H1 (cell line): ENCODE measurements around the gene CCDC197.

Experiments used
- EZH2 ChIP-seq: fragments of 200-600 bp; sonication (generic); IDR thresholded peaks from 2 replicates; pipeline ENCODE4 v1.7.1; 2012; ENCODE audit warnings: low read depth, mild to moderate bottlenecking, moderate library complexity, low read length, inconsistent platforms; ENCODE audit not compliant: severe bottlenecking
- GTF2F1 ChIP-seq: IDR thresholded peaks from 2 replicates; pipeline ENCODE4 v1.6.1; 2012; ENCODE audit warnings: low read depth, low read length, improper control_type of control experiment, borderline replicate concordance
- KDM1A ChIP-seq: fragments of 200-600, 300-600 bp; sonication (generic); IDR thresholded peaks from 2 replicates; pipeline ENCODE4 v1.7.1; 2016; ENCODE audit warnings: mild to moderate bottlenecking, low read length, borderline replicate concordance
- POLR2A ChIP-seq, 2 experiments: IDR thresholded peaks; 1 replicate in 1 of 2; 2 replicates in 1 of 2; pipeline ENCODE4 v1.6.1; 2011; ENCODE audit warnings: low read depth in 2 of 2, low read length in 2 of 2, mild to moderate bottlenecking in 2 of 2; ENCODE audit errors: control extremely low read depth in 1 of 2
- SIN3A ChIP-seq, 2 experiments: IDR thresholded peaks in 1 of 2; conservative IDR thresholded peaks in 1 of 2; 2 replicates each; pipeline ENCODE4 v1.6.1; 2011 to 2012; ENCODE audit warnings: low read length in 2 of 2, improper control_type of control experiment in 1 of 2, low read depth in 1 of 2, mild to moderate bottlenecking in 1 of 2

DNA sequence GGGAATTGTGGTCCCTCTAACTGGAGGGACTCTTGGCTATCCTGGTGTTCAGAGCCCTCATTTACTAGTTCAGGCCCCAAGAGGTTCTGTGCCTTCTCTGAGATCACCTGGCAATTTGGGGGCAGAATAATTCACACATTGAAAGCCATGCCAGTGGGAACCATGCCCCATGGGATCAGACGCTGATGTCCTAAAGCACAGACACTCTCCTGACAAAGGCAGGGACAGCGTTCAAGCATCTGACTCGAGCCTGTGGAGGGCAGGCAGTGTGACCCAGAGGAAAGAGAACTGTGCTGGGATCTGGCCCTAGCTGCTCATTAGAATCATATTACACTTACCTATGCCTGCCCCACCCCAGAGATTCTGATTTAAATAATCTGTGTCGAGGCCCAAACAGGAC is 18.4 kb upstream of the CCDC197 start:
- TF ChIP-seq EZH2 (no peak), POLR2A (IDR thresholded peaks at IDR 0.05; ENCODE audit: control extremely low read depth in 1 of 2, low read depth in 2 of 2, low read length in 2 of 2) (no peak), GTF2F1 (no peak), SIN3A (conservative IDR thresholded peaks at IDR 0.05 in 1 of 2, IDR thresholded peaks at IDR 0.05 in 1 of 2; ENCODE audit: low read depth in 1 of 2, low read length in 2 of 2) (no peak), KDM1A (no peak)
